T-cell (primary cell): ENCODE data around the gene XIST. TPM values are rescaled to one million over a fixed set of nuclear protein-coding genes. Genes with fewer than 3 reads are reported as not detected.

Source experiments
- ATAC-seq, 4 experiments: fragments of 200-7000 bp in 3 of 4; fragments of 150-1000 bp in 1 of 4; cut with Tn5 transposase; replicated peaks in 1 of 4; 1 replicate in 3 of 4; 2 replicates in 1 of 4; pipeline ENCODE4 v1.10.0; 2021; ENCODE audit warnings: moderate library complexity in 3 of 4, mild to moderate bottlenecking in 2 of 4, moderate number of reproducible peaks in 1 of 4
- CTCF ChIA-PET, 2 donors: fragments of 300-600 bp; sonication (Branson Sonifier 250); formaldehyde crosslinking; loops; one replicate each; lab custom pipeline; 2022; ENCODE audit warnings: antibody characterized with exemption in 2 of 2; lab: Charles Lee
- POLR2A ChIA-PET, 2 donors: fragments of 300-600 bp; sonication (Branson Sonifier 250); formaldehyde crosslinking; loops; one replicate each; lab custom pipeline; 2022; ENCODE audit warnings: antibody characterized with exemption in 2 of 2; lab: Charles Lee
- DNase-seq, 35 experiments: peaks; one replicate each; pipeline versions ENCODE4 v3.0.0 to v3.0.0-alpha.2; 2013 to 2023
- H3K27ac ChIP-seq: one replicate; pipeline ENCODE4 v1.5.1; 2013; ENCODE audit warnings: low read length
- H3K27me3 ChIP-seq, 2 experiments: replicated peaks in 1 of 2; 1 replicate in 1 of 2; 2 replicates in 1 of 2; pipeline versions ENCODE4 v1.6.1 to v1.7.0; 2013; ENCODE audit warnings: low read length in 1 of 2, mixed read lengths in 1 of 2; ENCODE audit not compliant: control insufficient read depth in 2 of 2, insufficient read depth in 2 of 2; ENCODE audit errors: extremely low read depth in 1 of 2
- H3K36me3 ChIP-seq, 2 donors: 1 replicate in 1 of 2; 2 replicates in 1 of 2; pipeline versions ENCODE4 v1.6.1 to v1.7.0; 2013; ENCODE audit warnings: low read length in 1 of 2; ENCODE audit not compliant: control insufficient read depth in 2 of 2, insufficient read depth in 1 of 2; ENCODE audit errors: extremely low read depth in 1 of 2
- H3K4me1 ChIP-seq, 2 experiments: 1 replicate in 1 of 2; 2 replicates in 1 of 2; pipeline versions ENCODE4 v1.6.1 to v1.7.0; 2013; ENCODE audit warnings: low read length in 2 of 2, mixed read lengths in 1 of 2; ENCODE audit not compliant: insufficient read depth in 2 of 2, control insufficient read depth in 1 of 2; ENCODE audit errors: extremely low read depth in 1 of 2
- H3K4me3 ChIP-seq, 2 donors: 1 replicate in 1 of 2; 2 replicates in 1 of 2; pipeline versions ENCODE4 v1.5.1 to v1.7.0; 2013; ENCODE audit warnings: mild to moderate bottlenecking in 2 of 2, low read length in 1 of 2, moderate library complexity in 1 of 2; ENCODE audit not compliant: control insufficient read depth in 1 of 2; ENCODE audit errors: extremely low read depth in 1 of 2
- H3K9me3 ChIP-seq: 2 replicates; pipeline ENCODE4 v1.7.0; 2013
- H3K27ac Mint-ChIP-seq, 2 donors: one replicate each; pipeline ENCODE4 v1.8.0; 2020 to 2021; ENCODE audit warnings: mild to moderate bottlenecking in 2 of 2, mixed read lengths in 2 of 2
- H3K27me3 Mint-ChIP-seq, 2 donors: one replicate each; pipeline ENCODE4 v1.8.0; 2021 to 2022; ENCODE audit warnings: mixed read lengths in 2 of 2
- H3K36me3 Mint-ChIP-seq: one replicate; pipeline ENCODE4 v1.8.0; 2021; ENCODE audit warnings: mixed read lengths
- H3K4me1 Mint-ChIP-seq, 3 donors: one replicate each; pipeline ENCODE4 v1.8.0; 2020 to 2022; ENCODE audit warnings: mixed read lengths in 3 of 3, mild to moderate bottlenecking in 1 of 3
- H3K4me3 Mint-ChIP-seq, 3 donors: one replicate each; pipeline ENCODE4 v1.8.0; 2020 to 2022; ENCODE audit warnings: mild to moderate bottlenecking in 3 of 3, mixed read lengths in 3 of 3, moderate library complexity in 3 of 3
- H3K9me3 Mint-ChIP-seq, 3 donors: one replicate each; pipeline ENCODE4 v1.8.0; 2020 to 2022; ENCODE audit warnings: mixed read lengths in 3 of 3
- WGBS: methylation state at CpG from one replicate; pipeline ENCODE4 v1.1.5; 2013; ENCODE audit warnings: missing lambda C conversion rate; ENCODE audit not compliant: insufficient coverage; 5-methylcytosine and 5-hydroxymethylcytosine counted together
- total RNA-seq, 35 experiments: library from RNA in 6 of 35; stranded (reverse) in 6 of 35; fragments of 120-200 nt in 1 of 35; gene quantifications; one replicate each; pipeline versions ENCODE4 v1.2.1 to v1.2.4 and lab custom pipeline; 2013 to 2026

Gene XIST
- total RNA-seq, 5 donors from 2014 or later (not counting 1 experiment from before 2014, with no cell fraction given): 0.58 to 481 (median 1.2) TPM

- ChIA-PET CTCF (no interaction called here), POLR2A (no interaction called here)
- no peak for ATAC-seq
- no CpG with 5 or more reads among the region's 1 CpG for WGBS
- no peaks in the 10 kb centered on the region for H3K27me3 ChIP-seq
- no peaks in the 10 kb centered on the region for H3K36me3 ChIP-seq
- Mint-ChIP-seq H3K27me3 (no peaks in the 10 kb centered on the region), H3K4me1 (peaks cover 0 to 60% (median 17%) of the 10 kb centered on the region in 3 donors), H3K9me3 (no peaks in the 10 kb centered on the region), H3K27ac (no peak overlapping the region), H3K4me3 (no peak overlapping the region), H3K36me3 (no peaks in the 10 kb centered on the region)
- H3K4me3 ChIP-seq: no peak overlapping the region
- H3K4me1 ChIP-seq: peaks cover 0 to 4% of the 10 kb centered on the region in 2 experiments
- H3K9me3 ChIP-seq: no peaks in the 10 kb centered on the region
- no peak for DNase-seq
- no peak overlapping the region for H3K27ac ChIP-seq
These were observed 15.5 kb downstream of the XIST start for GRCh38 chrX:73836956-73837477.

- H3K4me3 ChIP-seq: no peak overlapping the region
- no peaks in the 10 kb centered on the region for H3K36me3 Mint-ChIP-seq
- no CpG with 5 or more reads among the region's 3 CpGs for WGBS
- no peak for DNase-seq
- H3K27me3 Mint-ChIP-seq: peaks cover 0 to 3% of the 10 kb centered on the region in 2 donors
- H3K4me1 ChIP-seq: peaks cover 0 to 4% of the 10 kb centered on the region in 2 experiments
- ChIA-PET POLR2A (no interaction called here), CTCF (no interaction called here)
- H3K27ac Mint-ChIP-seq: no peak overlapping the region
- no peak overlapping the region for H3K4me3 Mint-ChIP-seq
- ATAC-seq: no peak
- H3K9me3 ChIP-seq: no peaks in the 10 kb centered on the region
- no peaks in the 10 kb centered on the region for H3K9me3 Mint-ChIP-seq
- no peak overlapping the region for H3K27ac ChIP-seq
- peaks cover 0 to 54% (median 12%) of the 10 kb centered on the region in 3 donors for H3K4me1 Mint-ChIP-seq
- no peaks in the 10 kb centered on the region for H3K36me3 ChIP-seq
- no peaks in the 10 kb centered on the region for H3K27me3 ChIP-seq
These were observed 18.3 kb downstream of the XIST start for GRCh38 chrX:73834219-73834618.

- ATAC-seq: no peak
- no peak for DNase-seq
- ChIA-PET CTCF (no interaction called here), POLR2A (no interaction called here)
- Histone ChIP-seq H3K36me3 (no peaks in the 10 kb centered on the region), H3K27ac (no peak overlapping the region), H3K9me3 (no peaks in the 10 kb centered on the region), H3K4me1 (no peaks in the 10 kb centered on the region), H3K4me3 (no peak overlapping the region), H3K27me3 (no peaks in the 10 kb centered on the region)
- no CpG with 5 or more reads among the region's 4 CpGs for WGBS
- no peak overlapping the region for H3K27ac Mint-ChIP-seq
- no peaks in the 10 kb centered on the region for H3K36me3 Mint-ChIP-seq
- peaks cover 0 to 47% (median 6%) of the 10 kb centered on the region in 3 donors for H3K4me1 Mint-ChIP-seq
- peaks cover 0 to 6% of the 10 kb centered on the region in 2 donors for H3K27me3 Mint-ChIP-seq
- H3K9me3 Mint-ChIP-seq: no peaks in the 10 kb centered on the region
- no peak overlapping the region for H3K4me3 Mint-ChIP-seq
These were observed 20.2 kb downstream of the XIST start for GRCh38 chrX:73832319-73832718.

- Mint-ChIP-seq H3K9me3 (no peaks in the 10 kb centered on the region), H3K36me3 (no peaks in the 10 kb centered on the region), H3K27me3 (peaks cover 0 to 6% of the 10 kb centered on the region in 2 donors), H3K27ac (no peak overlapping the region), H3K4me1 (peaks cover 0 to 39% (median 0%) of the 10 kb centered on the region in 3 donors), H3K4me3 (no peak overlapping the region)
- Histone ChIP-seq H3K27me3 (no peaks in the 10 kb centered on the region), H3K9me3 (no peaks in the 10 kb centered on the region), H3K4me3 (no peak overlapping the region), H3K4me1 (no peaks in the 10 kb centered on the region), H3K27ac (no peak overlapping the region), H3K36me3 (no peaks in the 10 kb centered on the region)
- no peak for DNase-seq
- ChIA-PET CTCF (no interaction called here), POLR2A (no interaction called here)
- WGBS: no CpG with 5 or more reads among the region's 2 CpGs
- ATAC-seq: no peak
These were observed 21.0 kb downstream of the XIST start for GRCh38 chrX:73831500-73831899.

- Histone ChIP-seq H3K27me3 (no peaks in the 10 kb centered on the region), H3K4me3 (no peak overlapping the region), H3K4me1 (no peaks in the 10 kb centered on the region), H3K9me3 (no peaks in the 10 kb centered on the region), H3K36me3 (no peaks in the 10 kb centered on the region), H3K27ac (no peak overlapping the region)
- H3K27ac Mint-ChIP-seq: no peak overlapping the region
- DNase-seq (no peak), ATAC-seq (no peak)
- WGBS: no CpG with 5 or more reads among the region's 9 CpGs
- H3K36me3 Mint-ChIP-seq: no peaks in the 10 kb centered on the region
- H3K4me1 Mint-ChIP-seq: peaks cover 0 to 35% (median 0%) of the 10 kb centered on the region in 3 donors
- POLR2A ChIA-PET: no interaction called here
- no peaks in the 10 kb centered on the region for H3K9me3 Mint-ChIP-seq
- CTCF ChIA-PET: no interaction called here
- H3K4me3 Mint-ChIP-seq: no peak overlapping the region
- peaks cover 0 to 6% of the 10 kb centered on the region in 2 donors for H3K27me3 Mint-ChIP-seq
These were observed 21.8 kb downstream of the XIST start for GRCh38 chrX:73830489-73831414.

- no peaks in the 10 kb centered on the region for H3K9me3 ChIP-seq
- H3K4me1 ChIP-seq: no peaks in the 10 kb centered on the region
- H3K27me3 Mint-ChIP-seq: peaks cover 0 to 6% of the 10 kb centered on the region in 2 donors
- H3K4me1 Mint-ChIP-seq: peaks cover 0 to 32% (median 0%) of the 10 kb centered on the region in 3 donors
- H3K27me3 ChIP-seq: no peaks in the 10 kb centered on the region
- no peak overlapping the region for H3K4me3 Mint-ChIP-seq
- WGBS: no CpG with 5 or more reads among the region's 5 CpGs
- DNase-seq: no peak
- no peaks in the 10 kb centered on the region for H3K9me3 Mint-ChIP-seq
- CTCF ChIA-PET: no interaction called here
- ATAC-seq: no peak
- no peaks in the 10 kb centered on the region for H3K36me3 ChIP-seq
- no peak overlapping the region for H3K27ac ChIP-seq
- POLR2A ChIA-PET: no interaction called here
- H3K27ac Mint-ChIP-seq: no peak overlapping the region
- no peaks in the 10 kb centered on the region for H3K36me3 Mint-ChIP-seq
- H3K4me3 ChIP-seq: no peak overlapping the region
These were observed 22.5 kb downstream of the XIST start for GRCh38 chrX:73829890-73830466.
